GM12878 (cell line): ENCODE measurements around the gene STXBP5. TPM values are rescaled to one million over a fixed set of nuclear protein-coding genes. Genes with fewer than 3 reads are reported as not detected.

Source experiments
- ATAC-seq: fragments of 200-7000 bp; cut with Tn5 transposase; 3 replicates; pipeline ENCODE4 v1.9.1; 2020; ENCODE audit warnings: mild to moderate bottlenecking, moderate library complexity
- BruUV-seq: library from RNA; stranded (reverse); fragments of 400-500 nt; replicated peaks from 2 replicates; lab custom pipeline; 2021; lab: Mats Ljungman, UMichigan
- CTCF ChIA-PET: fragments of 300-600 bp; sonication (Branson Sonifier 250); formaldehyde crosslinking; extraction: SDS; loops from one replicate; lab custom pipeline; 2021; ENCODE audit warnings: inconsistent platforms; lab: Yijun Ruan, JAX
- POLR2A ChIA-PET: fragments of 350-600 bp; formaldehyde crosslinking; extraction: SDS; loops from one replicate; lab custom pipeline; 2021; ENCODE audit warnings: inconsistent platforms; lab: Charles Lee
- RAD21 ChIA-PET: fragments of 300-600 bp; sonication (Branson Sonifier 250); formaldehyde crosslinking; loops from one replicate; lab custom pipeline; 2023; ENCODE audit warnings: antibody characterized with exemption; ENCODE audit not compliant: unreplicated experiment; lab: Charles Lee
- SMC1A ChIA-PET: fragments of 300-600 bp; sonication (Branson Sonifier 250); formaldehyde crosslinking; loops from one replicate; lab custom pipeline; 2023; ENCODE audit not compliant: unreplicated experiment, uncharacterized antibody; lab: Charles Lee
- DNase-seq: peaks from one replicate; pipeline ENCODE4 v3.0.0-alpha.2; 2011; ENCODE audit warnings: low read depth, low spot score
- FAIRE-seq: peaks from 3 replicates; lab custom pipeline; 2011; peaks lifted over from hg19 to GRCh38; lab: Jason Lieb, UNC
- H2AFZ ChIP-seq: 2 replicates; pipeline ENCODE4 v1.6.0; 2011; ENCODE audit warnings: low read depth, low read length, control low read depth; ENCODE audit not compliant: control insufficient read depth
- H3K27ac ChIP-seq: 2 replicates; pipeline ENCODE4 v1.5.1; 2011; ENCODE audit warnings: control low read depth; ENCODE audit not compliant: control insufficient read depth, insufficient read depth
- H3K27me3 ChIP-seq, 2 experiments: replicated peaks in 1 of 2; 2 replicates each; pipeline versions ENCODE4 v1.6.0 to v1.6.1; 2011; ENCODE audit warnings: low read length in 1 of 2; ENCODE audit not compliant: control insufficient read depth in 2 of 2, insufficient read depth in 2 of 2
- H3K36me3 ChIP-seq, 2 experiments: 2 replicates each; pipeline ENCODE4 v1.5.1; 2011; ENCODE audit warnings: low read length in 1 of 2; ENCODE audit not compliant: control insufficient read depth in 2 of 2, insufficient read depth in 2 of 2
- H3K4me1 ChIP-seq: 2 replicates; pipeline ENCODE4 v1.6.1; 2011; ENCODE audit warnings: mild to moderate bottlenecking, low read length, moderate library complexity, mixed read lengths; ENCODE audit not compliant: control insufficient read depth, insufficient read depth
- H3K4me2 ChIP-seq: 2 replicates; pipeline ENCODE4 v1.6.0; 2011; ENCODE audit warnings: control low read depth; ENCODE audit not compliant: control insufficient read depth, insufficient read depth
- H3K4me3 ChIP-seq: fragments of 200-600 bp; sonication (generic); 2 replicates; pipeline ENCODE4 v1.5.1; 2016
- H3K79me2 ChIP-seq: 2 replicates; pipeline ENCODE4 v1.6.0; 2011; ENCODE audit warnings: low read length; ENCODE audit not compliant: control insufficient read depth, insufficient read depth
- H3K9ac ChIP-seq: 2 replicates; pipeline ENCODE4 v1.8.0; 2011; ENCODE audit warnings: low read length, control low read depth, mixed read lengths; ENCODE audit not compliant: control insufficient read depth, insufficient read depth
- H3K9me3 ChIP-seq: replicated peaks from 3 replicates; pipeline ENCODE4 v1.5.1; 2011; ENCODE audit warnings: mild to moderate bottlenecking, low read length; ENCODE audit not compliant: control insufficient read depth, insufficient read depth
- H4K20me1 ChIP-seq: 2 replicates; pipeline ENCODE4 v1.6.0; 2011; ENCODE audit not compliant: control insufficient read depth, insufficient read depth
- BRCA1 ChIP-seq: IDR thresholded peaks from 2 replicates; pipeline ENCODE4 v1.6.1; 2011; ENCODE audit warnings: low read depth, low read length, improper control_type of control experiment
- CTCF ChIP-seq, 3 experiments: IDR thresholded peaks in 2 of 3; conservative IDR thresholded peaks in 1 of 3; 2 replicates each; pipeline ENCODE4 v1.5.1; 2011; ENCODE audit warnings: low read depth in 3 of 3, low read length in 3 of 3, mild to moderate bottlenecking in 3 of 3, control low read depth in 2 of 3, moderate library complexity in 2 of 3, inconsistent platforms in 1 of 3, mixed read lengths in 1 of 3; ENCODE audit not compliant: control insufficient read depth in 2 of 3, insufficient read depth in 1 of 3; ENCODE audit errors: extremely low read depth in 1 of 3
- EGR1 ChIP-seq, 2 experiments: IDR thresholded peaks; 1 replicate in 1 of 2; 2 replicates in 1 of 2; pipeline ENCODE4 v1.6.1; 2011 to 2012; ENCODE audit warnings: low read depth in 2 of 2, low read length in 2 of 2, borderline replicate concordance in 1 of 2, mild to moderate bottlenecking in 1 of 2, moderate library complexity in 1 of 2
- EZH2 ChIP-seq: IDR thresholded peaks from 2 replicates; pipeline ENCODE4 v1.6.1; 2012; ENCODE audit warnings: low read depth, mild to moderate bottlenecking, control low read depth, inconsistent platforms, low read length, borderline replicate concordance; ENCODE audit not compliant: control insufficient read depth
- PAX5 ChIP-seq: IDR thresholded peaks from 2 replicates; pipeline ENCODE4 v1.6.1; 2011; ENCODE audit warnings: low read depth, low read length, borderline replicate concordance
- SMARCA5 ChIP-seq: fragments of 450-650 bp; IDR thresholded peaks from 2 replicates; pipeline ENCODE4 v1.6.1; 2017; ENCODE audit warnings: mild to moderate bottlenecking
- STAT1 ChIP-seq: fragments of 450-650 bp; conservative IDR thresholded peaks from 2 replicates; pipeline ENCODE4 v1.6.1; 2014; ENCODE audit warnings: antibody characterized with exemption, mild to moderate bottlenecking
- TCF3 ChIP-seq: IDR thresholded peaks from 2 replicates; pipeline ENCODE4 v1.6.1; 2012; ENCODE audit warnings: low read depth, mild to moderate bottlenecking, low read length, borderline replicate concordance; ENCODE audit not compliant: insufficient read depth
- ZBTB33 ChIP-seq: fragments of 450-650 bp; IDR thresholded peaks from 2 replicates; pipeline ENCODE4 v1.6.1; 2017; ENCODE audit warnings: mild to moderate bottlenecking
- in situ Hi-C: fragments of 300-500 bp; cut with MboI; formaldehyde crosslinking; loops from 9 replicates; pipeline ENCODE4 v1.14.3; 2018; ENCODE audit warnings: mixed read lengths
- intact Hi-C: fragments of 100-400 bp; cut with micrococcal nuclease; formaldehyde crosslinking; loops from one replicate; pipeline ENCODE4 v1.14.2; 2022; ENCODE audit not compliant: unreplicated experiment
- polyA plus RNA-seq, 11 experiments: library from polyadenylated mRNA; depleted of rRNA in 4 of 11; unstranded in 6 of 11; stranded (reverse) in 5 of 11; fragments of >200 nt; fragmentation: Nextera tagmentation in 4 of 11; fragmentation: Illumina TruSeq in 1 of 11; extraction: Ambion mirVana in 4 of 11; extraction: Trizol in 1 of 11; gene quantifications; 1 replicate in 1 of 11; 2 replicates in 10 of 11; pipeline versions ENCODE4 v1.2.1 to v1.2.3, GENCODE V29; 2011 to 2016; ENCODE audit warnings: inconsistent platforms in 2 of 11, missing spikeins in 2 of 11, low read depth in 1 of 11
- total RNA-seq, 4 experiments: library from RNA; depleted of rRNA in 3 of 4; stranded (reverse); fragments of >200 nt in 3 of 4; fragmentation: Illumina TruSeq in 1 of 4; extraction: Trizol in 1 of 4; gene quantifications; 2 replicates each; pipeline versions ENCODE4 v1.2.1 to v1.2.3, GENCODE V29; 2013 to 2021

Gene STXBP5
- total and polyA plus RNA-seq, 10 of the 15 experiments (the other 5 are each of a cell fraction or from before 2014, with no cell fraction given), result 1.4 to 13.2 (median 8.4) TPM

- TF ChIP-seq TCF3 (no peak), EGR1 (IDR thresholded peaks at IDR 0.05; ENCODE audit: borderline replicate concordance in 1 of 2, low read depth in 2 of 2, low read length in 2 of 2) (no peak), SMARCA5 (no peak)
Observed at GRCh38 chr6:147418523-147418922, 214.3 kb downstream of the STXBP5 start (continued).

GRCh38 chr6:147421903-147422302, 217.7 kb downstream of the STXBP5 start:
- Histone ChIP-seq H3K27me3 (no peaks in the 10 kb centered on the region), H3K4me2 (no peak overlapping the region), H3K4me3 (no peak overlapping the region), H3K4me1 (no peaks in the 10 kb centered on the region), H3K79me2 (no peaks in the 10 kb centered on the region), H2AFZ (no peak overlapping the region), H3K9ac (no peak overlapping the region), H3K27ac (no peak overlapping the region), H4K20me1 (no peaks in the 10 kb centered on the region), H3K36me3 (no peaks in the 10 kb centered on the region), H3K9me3 (no peaks in the 10 kb centered on the region; the same call in 2 of the 3 replicates)
- ChIA-PET POLR2A (no interaction called here), RAD21 (no interaction called here), SMC1A (no interaction called here), CTCF (no interaction called here)
- TF ChIP-seq EZH2 (no peak), PAX5 (no peak), STAT1 (no peak), BRCA1 (no peak), ZBTB33 (no peak), CTCF (IDR thresholded peaks at IDR 0.05 in 2 of 3, conservative IDR thresholded peaks at IDR 0.05 in 1 of 3; ENCODE audit: control insufficient read depth in 2 of 3, extremely low read depth in 1 of 3, insufficient read depth in 1 of 3, low read depth in 3 of 3, low read length in 3 of 3) (no peak)
- in situ Hi-C loops, result no loop called here
- BruUV-seq, result no TSS peak
- ATAC-seq, result no peak
- intact Hi-C loops, result no loop called here
- no peak for DNase-seq
- no peak for FAIRE-seq
